ENCODE data around the gene ANKRD60.

DNA sequence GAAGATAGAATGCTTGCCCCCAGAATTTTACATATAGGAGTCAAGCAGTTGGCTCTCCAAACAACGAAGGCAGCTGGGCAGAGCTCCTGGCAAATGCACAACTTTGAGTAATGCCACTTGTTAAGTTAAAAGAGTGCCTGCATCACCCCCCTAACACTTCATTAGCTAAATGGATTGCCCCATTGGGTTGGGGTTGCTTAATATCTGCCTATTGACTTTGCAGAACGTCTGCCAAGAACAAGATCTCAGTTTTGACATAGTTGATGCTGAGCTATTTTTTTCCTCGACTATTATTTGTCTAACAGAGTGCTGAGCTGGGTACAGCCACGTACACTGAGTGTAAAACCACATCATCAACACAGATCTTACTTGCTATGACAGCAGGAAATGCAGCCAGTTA is 12.1 kb downstream of the ANKRD60 start:
- TF ChIP-seq, protein P1, sequence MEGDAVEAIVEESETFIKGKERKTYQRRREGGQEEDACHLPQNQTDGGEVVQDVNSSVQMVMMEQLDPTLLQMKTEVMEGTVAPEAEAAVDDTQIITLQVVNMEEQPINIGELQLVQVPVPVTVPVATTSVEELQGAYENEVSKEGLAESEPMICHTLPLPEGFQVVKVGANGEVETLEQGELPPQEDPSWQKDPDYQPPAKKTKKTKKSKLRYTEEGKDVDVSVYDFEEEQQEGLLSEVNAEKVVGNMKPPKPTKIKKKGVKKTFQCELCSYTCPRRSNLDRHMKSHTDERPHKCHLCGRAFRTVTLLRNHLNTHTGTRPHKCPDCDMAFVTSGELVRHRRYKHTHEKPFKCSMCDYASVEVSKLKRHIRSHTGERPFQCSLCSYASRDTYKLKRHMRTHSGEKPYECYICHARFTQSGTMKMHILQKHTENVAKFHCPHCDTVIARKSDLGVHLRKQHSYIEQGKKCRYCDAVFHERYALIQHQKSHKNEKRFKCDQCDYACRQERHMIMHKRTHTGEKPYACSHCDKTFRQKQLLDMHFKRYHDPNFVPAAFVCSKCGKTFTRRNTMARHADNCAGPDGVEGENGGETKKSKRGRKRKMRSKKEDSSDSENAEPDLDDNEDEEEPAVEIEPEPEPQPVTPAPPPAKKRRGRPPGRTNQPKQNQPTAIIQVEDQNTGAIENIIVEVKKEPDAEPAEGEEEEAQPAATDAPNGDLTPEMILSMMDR (IDR thresholded peaks at IDR 0.05) = no peak
- no peak for TF ChIP-seq POLR2AphosphoS5 (IDR thresholded peaks at IDR 0.05)
- TF ChIP-seq POLR2A (IDR thresholded peaks at IDR 0.05) = no peak
